ENCODE data around the gene FAM199X. TPM values are rescaled to one million over a fixed set of nuclear protein-coding genes. Genes with fewer than 3 reads are reported as not detected.

The FAM199X gene
- total and polyA plus RNA-seq, 12 donors, result 8.6 to 28.2 (median 21.0) TPM

DNA sequence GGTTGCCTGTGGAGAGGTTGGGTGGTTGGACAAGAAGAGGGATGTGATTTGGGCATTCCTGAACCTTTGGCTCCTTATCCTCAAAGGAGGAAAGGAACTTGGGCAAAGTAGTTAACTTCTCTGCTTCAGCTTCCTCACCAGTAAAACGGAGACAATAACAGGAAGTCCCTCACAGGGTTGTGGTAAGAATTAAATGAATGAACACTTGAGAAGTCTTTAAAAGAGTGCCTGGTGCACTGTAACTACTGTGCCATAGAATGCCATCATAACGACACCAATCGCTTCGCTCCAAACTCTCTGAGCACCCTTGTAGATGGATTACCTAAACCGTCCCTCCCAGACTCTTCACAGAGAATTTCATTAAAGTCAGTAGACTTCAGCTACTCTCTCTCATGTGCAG is 43.4 kb upstream of the FAM199X start:
- intact Hi-C loops (cut with DNase I), result no loop called here
- H3K27ac ChIP-seq, result no peak overlapping the region
- WGBS, 4 donors, result 68 to 80% (median 71%) methylated on average over 5 of the region's 5 CpGs

DNA sequence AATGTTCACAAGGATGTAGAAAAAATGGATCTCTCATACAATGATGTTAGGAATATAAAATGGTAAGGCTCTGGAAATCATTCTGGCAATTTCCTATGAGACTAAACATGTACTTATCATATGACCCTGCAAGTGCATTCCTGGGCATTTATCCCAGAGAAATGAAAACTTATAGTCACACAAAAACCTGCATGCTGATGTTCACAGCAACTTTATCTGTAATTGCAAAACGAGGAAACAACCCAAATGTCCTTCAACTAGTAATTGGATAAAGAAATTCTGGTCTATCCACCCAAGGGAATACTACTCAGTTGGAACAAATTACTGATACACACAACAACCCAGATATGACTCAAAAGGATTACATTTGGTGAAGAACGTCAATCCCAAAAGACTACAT is 39.4 kb upstream of the FAM199X start:
- Histone ChIP-seq H3K4me3 (no peak overlapping the region), H3K4me1 (replicated peaks in 1 of 2) (no peaks in the 10 kb centered on the region), H3K36me3 (replicated peaks in 1 of 2) (peaks cover 0 to 10% of the 10 kb centered on the region in 2 donors), H3K27ac (no peak overlapping the region), H3K27me3 (no peaks in the 10 kb centered on the region), H3K9me3 (replicated peaks in 1 of 3) (no peaks in the 10 kb centered on the region)
- TF ChIP-seq, protein P1, sequence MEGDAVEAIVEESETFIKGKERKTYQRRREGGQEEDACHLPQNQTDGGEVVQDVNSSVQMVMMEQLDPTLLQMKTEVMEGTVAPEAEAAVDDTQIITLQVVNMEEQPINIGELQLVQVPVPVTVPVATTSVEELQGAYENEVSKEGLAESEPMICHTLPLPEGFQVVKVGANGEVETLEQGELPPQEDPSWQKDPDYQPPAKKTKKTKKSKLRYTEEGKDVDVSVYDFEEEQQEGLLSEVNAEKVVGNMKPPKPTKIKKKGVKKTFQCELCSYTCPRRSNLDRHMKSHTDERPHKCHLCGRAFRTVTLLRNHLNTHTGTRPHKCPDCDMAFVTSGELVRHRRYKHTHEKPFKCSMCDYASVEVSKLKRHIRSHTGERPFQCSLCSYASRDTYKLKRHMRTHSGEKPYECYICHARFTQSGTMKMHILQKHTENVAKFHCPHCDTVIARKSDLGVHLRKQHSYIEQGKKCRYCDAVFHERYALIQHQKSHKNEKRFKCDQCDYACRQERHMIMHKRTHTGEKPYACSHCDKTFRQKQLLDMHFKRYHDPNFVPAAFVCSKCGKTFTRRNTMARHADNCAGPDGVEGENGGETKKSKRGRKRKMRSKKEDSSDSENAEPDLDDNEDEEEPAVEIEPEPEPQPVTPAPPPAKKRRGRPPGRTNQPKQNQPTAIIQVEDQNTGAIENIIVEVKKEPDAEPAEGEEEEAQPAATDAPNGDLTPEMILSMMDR (IDR thresholded peaks at IDR 0.05), result no peak
- TF ChIP-seq POLR2A (IDR thresholded peaks at IDR 0.05), result no peak
- DNase-seq, result no peak
- WGBS, 4 donors, result 48 to 68% (median 56%) methylated on average over 2 of the region's 2 CpGs
- intact Hi-C loops (cut with DNase I), result no loop called here

More for the DNA sequence above, 43.4 kb upstream of the FAM199X start:
- Histone ChIP-seq H3K9me3 (replicated peaks in 1 of 3) (no peaks in the 10 kb centered on the region), H3K36me3 (replicated peaks in 1 of 2) (no peaks in the 10 kb centered on the region), H3K4me3 (no peak overlapping the region), H3K4me1 (replicated peaks in 1 of 2) (no peaks in the 10 kb centered on the region), H3K27me3 (no peaks in the 10 kb centered on the region)
- no peak for DNase-seq
- TF ChIP-seq, protein P1 (IDR thresholded peaks at IDR 0.05), result no peak

DNA sequence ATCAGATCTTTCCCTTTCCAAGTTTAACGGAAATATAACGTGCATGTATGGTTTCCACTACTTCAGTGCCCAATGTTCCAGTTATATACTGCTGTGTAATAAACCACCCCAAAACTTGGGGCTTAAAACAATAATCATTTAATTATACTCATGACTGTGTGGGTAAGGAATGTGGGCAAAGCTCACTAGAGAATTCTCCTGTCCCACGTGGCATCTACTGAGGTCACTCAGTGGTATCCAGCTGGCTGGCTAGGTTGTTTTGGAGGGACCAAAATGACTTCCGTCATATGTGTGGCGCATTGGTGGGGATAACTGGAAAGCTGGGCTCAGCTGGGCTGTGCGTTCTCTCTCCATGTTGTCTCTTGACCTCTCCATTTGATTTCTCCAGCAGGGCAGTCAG is 35.4 kb upstream of the FAM199X start:
- no peak for TF ChIP-seq POLR2A (IDR thresholded peaks at IDR 0.05)
- TF ChIP-seq, protein P1 (IDR thresholded peaks at IDR 0.05), result no peak
- 76 to 93% (median 85%) methylated on average over 2 to 6 of the region's 6 CpGs for WGBS, 4 donors
- intact Hi-C loops (cut with DNase I), result no loop called here
- Histone ChIP-seq H3K27me3 (no peaks in the 10 kb centered on the region), H3K36me3 (replicated peaks in 1 of 2) (peaks cover 0 to 10% of the 10 kb centered on the region in 2 donors), H3K4me1 (replicated peaks in 1 of 2) (no peaks in the 10 kb centered on the region), H3K9me3 (replicated peaks in 1 of 3) (no peaks in the 10 kb centered on the region), H3K4me3 (no peak overlapping the region), H3K27ac (no peak overlapping the region)
- DNase-seq, result no peak

DNA sequence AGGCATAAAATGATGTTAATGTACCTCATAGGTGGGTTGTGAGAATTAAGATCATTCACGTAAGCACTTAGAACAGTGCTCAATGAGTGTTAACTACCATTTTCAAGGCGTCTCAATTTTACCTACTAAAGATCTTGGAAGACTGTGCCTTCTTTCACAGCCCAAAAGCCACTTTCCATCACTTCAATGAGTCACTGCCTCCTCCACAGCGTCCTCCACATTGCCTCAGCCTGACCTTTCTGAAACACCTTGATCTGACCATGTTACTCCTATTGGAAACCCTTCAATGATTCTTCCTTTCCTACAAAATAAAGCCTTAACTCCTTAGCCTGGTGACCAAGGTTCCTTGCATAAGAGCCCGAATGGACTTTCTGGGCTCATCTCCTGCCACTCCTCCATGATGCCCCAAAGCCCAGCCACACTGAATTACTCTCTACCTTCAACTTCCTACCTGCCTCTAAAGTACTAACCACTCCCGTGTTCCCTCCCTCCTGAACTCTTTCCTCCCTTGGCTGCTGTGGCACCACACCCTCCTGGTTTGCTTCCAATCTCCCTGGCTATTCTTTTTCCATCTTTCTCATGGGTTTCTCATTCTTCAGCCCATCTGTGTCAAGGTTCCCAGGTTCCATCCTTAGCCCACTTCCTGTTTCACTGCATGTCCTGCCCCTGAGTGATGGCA is 31.5 kb upstream of the FAM199X start:
- H3K9me3 ChIP-seq (replicated peaks in 1 of 3), result no peaks in the 10 kb centered on the region
- 57 to 86% (median 66%) methylated on average over 5 of the region's 5 CpGs for WGBS, 4 donors
- no peak overlapping the region for H3K4me3 ChIP-seq
- no peaks in the 10 kb centered on the region for H3K27me3 ChIP-seq
- intact Hi-C loops (cut with DNase I), result no loop called here
- TF ChIP-seq, protein P1 (IDR thresholded peaks at IDR 0.05), result no peak
- no peak for TF ChIP-seq POLR2A (IDR thresholded peaks at IDR 0.05)
- no peak overlapping the region for H3K27ac ChIP-seq
- no peaks in the 10 kb centered on the region for H3K4me1 ChIP-seq (replicated peaks in 1 of 2)
- DNase-seq, result no peak
- H3K36me3 ChIP-seq (replicated peaks in 1 of 2), result peaks cover 0 to 10% of the 10 kb centered on the region in 2 donors
